HCT116 (cell line): Measurements from ENCODE around the gene ZFYVE19. TPM values are rescaled to one million over a fixed set of nuclear protein-coding genes. Genes with fewer than 3 reads are reported as not detected.

Experiments
- ATAC-seq: fragments of 200-7000 bp; cut with Tn5 transposase; 2 replicates; pipeline ENCODE4 v1.9.1; 2020; ENCODE audit warnings: mild to moderate bottlenecking, moderate library complexity
- BruUV-seq: library from RNA; stranded (reverse); fragments of 400-500 nt; replicated peaks from 2 replicates; lab custom pipeline; 2021; lab: Mats Ljungman, UMichigan
- CTCF ChIA-PET: fragments of 300-600 bp; sonication (Branson Sonifier 250); formaldehyde crosslinking; loops from one replicate; lab custom pipeline; 2021; ENCODE audit warnings: antibody characterized with exemption; lab: Charles Lee
- POLR2A ChIA-PET: fragments of 300-600, 350-600 bp; sonication (Branson Sonifier 250); formaldehyde crosslinking; loops from one replicate; lab custom pipeline; 2021; ENCODE audit warnings: antibody characterized with exemption; lab: Charles Lee
- RAD21 ChIA-PET, 2 experiments: fragments of 300-600 bp; sonication (Branson Sonifier 250); formaldehyde crosslinking; loops; one replicate each; lab custom pipeline; 2023; ENCODE audit warnings: low total read pairs in 2 of 2; ENCODE audit not compliant: uncharacterized antibody in 2 of 2, unreplicated experiment in 2 of 2, low non-redundant PET in 1 of 2; lab: Charles Lee
- DNase-seq: peaks from one replicate; pipeline ENCODE4 v3.0.0-alpha.2; 2010; ENCODE audit warnings: low read depth, low spot score
- H2AFZ ChIP-seq: fragments of 200-600 bp; shearing (Covaris generic), sonication (generic); 2 replicates; pipeline ENCODE4 v1.6.1; 2017; ENCODE audit warnings: low read depth, mixed run types, mixed read lengths, antibody characterized with exemption, low read length; ENCODE audit not compliant: poor library complexity, severe bottlenecking
- H3K27ac ChIP-seq: 2 replicates; pipeline ENCODE4 v1.5.1; 2012; ENCODE audit warnings: low read depth, low read length
- H3K27me3 ChIP-seq: fragments of 200-600 bp; sonication (generic); 2 replicates; pipeline ENCODE4 v1.6.1; 2016; ENCODE audit warnings: mixed run types, low read length, mixed read lengths; ENCODE audit not compliant: insufficient read depth
- H3K36me3 ChIP-seq, 2 experiments: fragments of 200-500 bp in 1 of 2; fragments of 200-600 bp in 1 of 2; sonication (Bioruptor generic) in 1 of 2; sonication (generic) in 1 of 2; 2 replicates each; pipeline versions ENCODE4 v1.5.1 to v1.6.1; 2014 to 2016; ENCODE audit warnings: low read length in 2 of 2, inconsistent platforms in 1 of 2, mixed read lengths in 1 of 2, mixed run types in 1 of 2; ENCODE audit not compliant: insufficient read depth in 2 of 2, control insufficient read depth in 1 of 2
- H3K4me1 ChIP-seq, 2 experiments: fragments of 200-600 bp in 1 of 2; sonication (generic) in 1 of 2; 2 replicates each; pipeline versions ENCODE4 v1.5.1 to v1.6.1; 2012 to 2017; ENCODE audit warnings: low read length in 2 of 2, inconsistent platforms in 1 of 2, mild to moderate bottlenecking in 1 of 2, mixed read lengths in 1 of 2, mixed run types in 1 of 2, moderate library complexity in 1 of 2; ENCODE audit not compliant: insufficient read depth in 2 of 2, control insufficient read depth in 1 of 2
- H3K4me2 ChIP-seq: fragments of 200-600 bp; sonication (generic); 2 replicates; pipeline ENCODE4 v1.6.1; 2017; ENCODE audit warnings: mixed run types, low read length, mixed read lengths
- H3K4me3 ChIP-seq, 2 experiments: fragments of 200-600 bp in 1 of 2; sonication (generic) in 1 of 2; replicated peaks in 1 of 2; 2 replicates each; pipeline ENCODE4 v1.5.1; 2011 to 2016; ENCODE audit warnings: low read length in 2 of 2, control low read depth in 1 of 2, low read depth in 1 of 2, mild to moderate bottlenecking in 1 of 2, mixed read lengths in 1 of 2, mixed run types in 1 of 2
- H3K79me2 ChIP-seq: fragments of 200-600 bp; sonication (generic); 2 replicates; pipeline ENCODE4 v1.6.1; 2017; ENCODE audit warnings: mild to moderate bottlenecking, mixed run types, low read length, moderate library complexity, mixed read lengths; ENCODE audit not compliant: insufficient read depth
- H3K9ac ChIP-seq: fragments of 200-600 bp; sonication (generic); 2 replicates; pipeline ENCODE4 v1.6.1; 2016; ENCODE audit warnings: low read length, mixed read lengths
- H3K9me2 ChIP-seq: fragments of 200-600 bp; sonication (generic), shearing (Covaris generic); 2 replicates; pipeline ENCODE4 v1.6.1; 2017; ENCODE audit warnings: mixed run types, mild to moderate bottlenecking, moderate library complexity; ENCODE audit not compliant: insufficient read depth
- H3K9me3 ChIP-seq, 2 experiments: fragments of 200-500 bp in 1 of 2; fragments of 200-600 bp in 1 of 2; sonication (Bioruptor generic) in 1 of 2; sonication (generic) in 1 of 2; 2 replicates each; pipeline ENCODE4 v1.6.1; 2014 to 2017; ENCODE audit warnings: low read length in 2 of 2, mixed read lengths in 2 of 2, inconsistent platforms in 1 of 2, low read depth in 1 of 2, mild to moderate bottlenecking in 1 of 2, mixed run types in 1 of 2, moderate library complexity in 1 of 2; ENCODE audit not compliant: control insufficient read depth in 1 of 2, insufficient read depth in 1 of 2
- H4K20me1 ChIP-seq: fragments of 200-600 bp; sonication (generic), shearing (Covaris generic); 2 replicates; pipeline ENCODE4 v1.6.1; 2017; ENCODE audit warnings: mixed run types, mild to moderate bottlenecking, moderate library complexity; ENCODE audit not compliant: insufficient read depth
- ATF3 ChIP-seq: IDR thresholded peaks from 2 replicates; pipeline ENCODE4 v1.6.1; 2012
- EZH2 ChIP-seq: fragments of 200-600 bp; sonication (generic); IDR thresholded peaks from 2 replicates; pipeline ENCODE4 v1.6.1; 2017; ENCODE audit warnings: antibody characterized with exemption, mixed run types
- MAX ChIP-seq: IDR thresholded peaks from 2 replicates; pipeline ENCODE4 v1.6.1; 2012
- POLR2A ChIP-seq: IDR thresholded peaks from 2 replicates; pipeline ENCODE4 v1.7.0; 2011; ENCODE audit warnings: borderline replicate concordance; ENCODE audit not compliant: insufficient read depth, insufficient read length; ENCODE audit errors: extremely low read depth
- POLR2AphosphoS5 ChIP-seq: IDR thresholded peaks from 2 replicates; pipeline ENCODE4 v1.6.1; 2011; ENCODE audit warnings: mild to moderate bottlenecking, low read depth, low read length, moderate library complexity
- REST ChIP-seq: IDR thresholded peaks from 2 replicates; pipeline ENCODE4 v1.6.1; 2012; ENCODE audit warnings: low read depth
- YY1 ChIP-seq: IDR thresholded peaks from 2 replicates; pipeline ENCODE4 v1.6.1; 2011; ENCODE audit warnings: low read length, low read depth, moderate library complexity, mild to moderate bottlenecking; ENCODE audit not compliant: insufficient replicate concordance; ENCODE audit errors: extremely low read depth
- ZNF274 ChIP-seq: fragments of 200-500 bp; sonication (Bioruptor generic); IDR thresholded peaks from 2 replicates; pipeline ENCODE4 v1.6.1; 2014; ENCODE audit warnings: mild to moderate bottlenecking, low read depth, low read length, inconsistent platforms
- intact Hi-C: fragments of 100-400 bp; cut with micrococcal nuclease; formaldehyde crosslinking; loops from 2 replicates; pipeline ENCODE4 v1.10.0; 2022
- total RNA-seq: library from RNA; stranded (reverse); gene quantifications from one replicate; pipeline ENCODE4 v1.2.1, GENCODE V29; 2021; ENCODE audit not compliant: unreplicated experiment

Gene ZFYVE19
- total RNA-seq, 1 experiment from 2014 or later, result 29.1 TPM

DNA sequence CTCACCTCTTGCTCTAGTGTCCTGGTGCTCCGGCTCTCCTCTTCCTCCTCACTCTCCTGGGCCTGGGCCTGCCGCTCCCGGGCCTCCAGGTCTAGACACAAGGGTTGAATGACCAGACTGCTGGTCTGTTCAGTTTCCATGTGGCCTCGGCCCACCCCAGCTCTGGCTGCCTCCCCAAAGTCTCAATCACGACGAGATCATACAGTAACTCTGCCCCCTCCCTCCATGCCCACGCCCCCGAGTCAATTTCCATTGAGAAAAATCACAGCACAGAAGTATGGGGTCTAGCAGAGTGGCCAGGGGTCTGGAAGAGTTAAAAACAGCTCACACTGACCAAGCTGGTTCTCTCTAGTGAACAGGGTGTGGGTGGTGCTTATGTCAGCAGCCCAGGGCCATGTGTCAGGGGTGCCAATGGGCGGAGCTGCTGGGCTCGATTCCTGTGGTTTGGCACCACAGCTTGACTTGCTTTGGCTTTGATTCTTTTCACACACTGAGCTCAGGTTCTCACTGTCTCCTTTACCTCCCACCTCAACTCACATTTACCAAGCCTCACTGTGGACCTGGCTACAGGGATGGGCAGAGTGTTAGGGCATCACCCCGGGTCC lies 30.2 kb upstream of the ZFYVE19 start:
- DNase-seq, result no peak
- peaks cover 10 to 22% of the 10 kb centered on the region in 2 experiments; a peak in 3 of 4 replicates for H3K36me3 ChIP-seq

DNA sequence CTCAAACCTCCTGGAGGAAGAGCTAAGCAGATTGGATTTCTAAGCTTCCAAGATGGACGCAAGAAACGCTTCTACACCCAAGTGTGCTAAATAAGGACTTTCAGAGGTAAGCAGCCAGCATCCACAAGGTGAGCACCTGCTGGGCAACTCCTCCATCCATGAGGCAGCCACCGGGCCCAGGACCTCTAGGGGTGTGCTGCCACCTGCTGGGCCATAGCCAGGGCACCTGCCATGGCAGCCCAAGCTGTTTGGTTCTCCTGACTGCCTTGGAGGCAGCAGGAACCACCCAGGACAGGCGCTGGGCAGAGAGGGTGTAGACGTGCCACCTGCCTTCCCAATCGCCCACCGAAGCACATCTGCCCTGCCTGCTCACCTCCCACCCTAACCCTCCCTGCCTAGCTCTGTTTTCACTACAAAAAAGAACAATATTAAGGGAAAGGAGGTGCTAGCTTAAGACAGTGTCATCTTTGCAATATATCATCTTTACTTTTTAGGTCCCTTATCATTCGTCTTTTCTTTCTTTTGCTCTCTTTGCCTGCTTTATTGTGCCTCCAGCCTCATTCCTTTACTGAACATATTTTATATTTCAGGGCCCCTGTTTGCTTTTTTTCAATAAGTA lies 24.2 kb upstream of the ZFYVE19 start:
- H3K9ac ChIP-seq, result no peak overlapping the region
- peaks cover 8% of the 10 kb centered on the region; the same call in 1 of the 2 replicates for H4K20me1 ChIP-seq
- H3K9me3 ChIP-seq, result no peaks in the 10 kb centered on the region
- no peak overlapping the region for H2AFZ ChIP-seq
- peak; percentile 79 for ATAC-seq
- no TSS peak for BruUV-seq
- no peak overlapping the region for H3K27ac ChIP-seq
- no peak overlapping the region for H3K4me2 ChIP-seq
- ChIA-PET POLR2A (interaction anchor here (0.6 to 1.0 kb wide), 4 partner anchors 88 to 193 kb away, joined by 3 read pairs; partner anchors contain the start of genes RAD51 and VPS18), RAD21 (interaction anchor here in 1 of 2 experiments (0.6 to 1.2 kb wide), 3 partner anchors 36 to 263 kb away, joined by 3 to 4 read pairs (median 4); partner anchors contain the start of gene VPS18), CTCF (interaction anchor here (0.8 to 1.7 kb wide), 21 partner anchors 10 to 263 kb away, joined by 3 to 12 read pairs (median 4); partner anchors contain the start of genes CCDC32, GCHFR, RPUSD2 and SPINT1)
- H3K4me1 ChIP-seq, result peaks cover 31 to 46% of the 10 kb centered on the region in 2 experiments
- H3K27me3 ChIP-seq, result no peaks in the 10 kb centered on the region
- peaks cover 13% of the 10 kb centered on the region; the same call in 1 of the 2 replicates for H3K79me2 ChIP-seq
- H3K36me3 ChIP-seq, result peaks cover 6 to 13% of the 10 kb centered on the region in 2 experiments; a peak in 3 of 4 replicates
- H3K4me3 ChIP-seq, result no peak overlapping the region
- intact Hi-C loops, result loop anchor here (1.0 to 10.0 kb wide), 6 partner anchors 36 to 264 kb away; partner anchors contain the start of gene KNL1
- peak; percentile 68 for DNase-seq
- H3K9me2 ChIP-seq, result no peaks in the 10 kb centered on the region
- no peak for TF ChIP-seq EZH2
- TF ChIP-seq YY1, result peak; percentile 34
- no peak for TF ChIP-seq REST
- no peak for TF ChIP-seq ZNF274
- TF ChIP-seq POLR2AphosphoS5, result no peak
- no peak for TF ChIP-seq POLR2A
- no peak for TF ChIP-seq ATF3

More for the DNA sequence above, 30.2 kb upstream of the ZFYVE19 start:
- POLR2A ChIA-PET, result interaction anchor here (2.1 kb wide), 1 partner anchor 11 kb away, joined by 5 read pairs; no protein-coding TSS in a partner anchor
- no TSS peak for BruUV-seq
- CTCF ChIA-PET, result interaction anchor here (1.0 to 1.1 kb wide), 2 partner anchors 116 to 154 kb away, joined by 3 to 5 read pairs; no protein-coding TSS in a partner anchor
- ATAC-seq, result peak; percentile 91
- Histone ChIP-seq H3K27ac (peak overlapping the region; percentile 2; the same call in 1 of the 2 replicates), H3K4me2 (peak overlapping the region; percentile 27), H3K9ac (peak overlapping the region; percentile 13; the same call in 1 of the 2 replicates), H2AFZ (no peak overlapping the region), H3K79me2 (no peaks in the 10 kb centered on the region), H3K4me1 (peaks cover 6 to 12% of the 10 kb centered on the region in 2 experiments), H3K9me2 (no peaks in the 10 kb centered on the region), H3K27me3 (no peaks in the 10 kb centered on the region), H3K4me3 (no peak overlapping the region), H3K9me3 (no peaks in the 10 kb centered on the region), H4K20me1 (no peaks in the 10 kb centered on the region)
- TF ChIP-seq POLR2AphosphoS5 (no peak), MAX (peak; percentile 58)
- intact Hi-C loops, result no loop called here
- RAD21 ChIA-PET, result interaction anchor here in 1 of 2 experiments (1.3 kb wide), 1 partner anchor 30 kb away, joined by 3 read pairs; no protein-coding TSS in a partner anchor
